C4-2B (cell line): Measurements from ENCODE around the gene RASGRF2.

Experiments used
- H3K27ac ChIP-seq: fragments of 450-650 bp; 2 replicates; pipeline ENCODE4 v1.5.1; 2017
- CTCF ChIP-seq: fragments of 450-650 bp; conservative IDR thresholded peaks from 2 replicates; pipeline ENCODE4 v1.5.1; 2017; ENCODE audit warnings: mild to moderate bottlenecking
- ZFX ChIP-seq: fragments of 450-650 bp; IDR thresholded peaks from 2 replicates; pipeline ENCODE4 v1.6.1; 2017

RASGRF2 gene

GRCh38 chr5:81140441-81140840 is 180.3 kb downstream of the RASGRF2 start:
- no peak overlapping the region for H3K27ac ChIP-seq
- TF ChIP-seq CTCF: no peak

DNA sequence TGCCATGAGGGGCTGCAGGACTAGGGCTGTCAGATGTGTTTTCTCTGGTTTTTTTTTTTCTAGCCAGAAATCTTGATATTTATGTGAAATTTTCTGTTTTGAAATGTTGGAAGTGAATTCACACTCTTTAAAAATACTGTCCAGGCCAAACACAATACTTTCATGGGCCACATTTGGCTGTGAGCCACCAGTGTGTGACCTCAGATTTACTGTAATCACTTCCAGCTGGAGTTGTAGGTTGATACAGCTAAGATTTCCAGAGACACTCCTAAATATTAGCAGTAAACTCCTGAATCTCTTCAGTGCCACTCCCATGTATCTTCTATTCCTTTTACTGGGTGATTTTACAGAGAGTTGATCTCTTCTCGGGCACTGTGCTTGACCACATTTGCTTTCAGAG is 180.8 kb downstream of the RASGRF2 start:
- no peak overlapping the region for H3K27ac ChIP-seq
- TF ChIP-seq CTCF (no peak), ZFX (no peak)

GRCh38 chr5:81142108-81142507 is 181.9 kb downstream of the RASGRF2 start:
- no peak overlapping the region for H3K27ac ChIP-seq
- TF ChIP-seq CTCF (no peak), ZFX (no peak)

DNA sequence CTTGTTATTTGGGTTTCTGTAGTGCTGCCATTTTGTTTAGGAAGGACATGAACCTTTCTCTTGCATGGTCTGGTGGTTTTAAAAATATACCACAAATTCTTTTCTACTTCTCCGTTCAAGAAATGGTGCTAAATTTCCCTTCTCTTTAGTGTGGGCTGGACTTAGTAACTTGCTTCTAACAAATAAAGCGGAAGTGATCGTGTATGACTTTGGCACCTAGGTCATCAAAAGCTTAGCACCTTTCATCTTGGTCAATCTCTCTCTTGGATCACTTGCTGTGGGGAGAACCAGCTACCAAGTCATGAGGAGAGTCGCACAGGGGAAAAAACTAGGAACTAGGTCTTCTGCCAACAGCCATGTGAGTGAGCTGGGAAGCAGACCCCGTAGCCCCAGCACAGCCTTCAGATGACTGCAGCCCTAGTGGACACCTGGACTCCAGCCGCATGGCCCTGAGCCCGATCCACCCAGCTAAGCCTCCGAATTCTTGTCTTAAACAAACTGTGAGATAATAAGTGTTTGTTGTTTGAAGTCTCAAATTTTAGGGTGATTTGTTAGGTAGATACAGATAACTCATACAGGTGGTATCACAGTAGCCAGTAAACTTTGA is 185.3 kb downstream of the RASGRF2 start:
- TF ChIP-seq CTCF: no peak
- no peak overlapping the region for H3K27ac ChIP-seq

GRCh38 chr5:81146031-81146430 is 185.9 kb downstream of the RASGRF2 start:
- no peak overlapping the region for H3K27ac ChIP-seq
- TF ChIP-seq CTCF: no peak
- TF ChIP-seq ZFX: no peak

DNA sequence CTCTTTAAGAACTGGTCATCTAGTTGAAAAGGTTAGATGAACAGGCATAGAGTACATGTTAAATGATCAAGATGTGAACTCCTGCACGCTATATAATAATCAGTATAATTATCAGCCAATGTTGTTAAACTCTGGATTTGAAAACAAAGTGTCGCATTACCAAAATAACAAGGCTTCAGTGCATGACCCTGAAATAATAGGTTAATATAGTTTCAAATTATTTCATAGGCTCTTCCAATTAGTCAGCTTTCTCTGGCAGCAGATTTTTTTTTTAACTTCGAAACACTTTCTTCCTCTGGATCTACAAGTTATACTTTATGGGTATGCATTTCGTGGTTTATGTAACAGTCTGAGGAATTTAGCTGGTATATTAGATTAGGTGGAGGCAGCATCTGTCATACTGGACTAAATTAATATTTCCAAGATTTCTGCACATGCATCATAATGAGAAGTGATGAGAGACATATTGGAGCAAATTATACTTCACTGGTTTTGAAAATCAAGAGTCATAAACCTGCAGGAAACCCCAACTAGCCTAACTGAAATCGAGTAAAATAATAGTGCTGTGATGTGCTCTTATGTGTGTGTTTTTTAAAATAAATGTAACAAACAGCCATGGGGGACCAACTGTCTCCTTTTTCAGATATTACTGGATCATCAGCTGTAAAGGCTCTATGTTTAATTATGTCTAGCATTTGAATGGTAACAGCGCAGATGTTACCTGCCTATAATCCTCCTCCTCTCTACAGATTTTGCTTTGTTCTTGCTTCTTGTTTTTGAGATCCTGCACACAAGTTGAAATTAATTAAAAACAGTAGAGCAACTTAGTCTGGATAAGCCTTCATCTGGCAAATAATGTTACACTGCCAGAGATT is 187.1 kb downstream of the RASGRF2 start:
- no peak overlapping the region for H3K27ac ChIP-seq
- TF ChIP-seq ZFX (no peak), CTCF (no peak)

DNA sequence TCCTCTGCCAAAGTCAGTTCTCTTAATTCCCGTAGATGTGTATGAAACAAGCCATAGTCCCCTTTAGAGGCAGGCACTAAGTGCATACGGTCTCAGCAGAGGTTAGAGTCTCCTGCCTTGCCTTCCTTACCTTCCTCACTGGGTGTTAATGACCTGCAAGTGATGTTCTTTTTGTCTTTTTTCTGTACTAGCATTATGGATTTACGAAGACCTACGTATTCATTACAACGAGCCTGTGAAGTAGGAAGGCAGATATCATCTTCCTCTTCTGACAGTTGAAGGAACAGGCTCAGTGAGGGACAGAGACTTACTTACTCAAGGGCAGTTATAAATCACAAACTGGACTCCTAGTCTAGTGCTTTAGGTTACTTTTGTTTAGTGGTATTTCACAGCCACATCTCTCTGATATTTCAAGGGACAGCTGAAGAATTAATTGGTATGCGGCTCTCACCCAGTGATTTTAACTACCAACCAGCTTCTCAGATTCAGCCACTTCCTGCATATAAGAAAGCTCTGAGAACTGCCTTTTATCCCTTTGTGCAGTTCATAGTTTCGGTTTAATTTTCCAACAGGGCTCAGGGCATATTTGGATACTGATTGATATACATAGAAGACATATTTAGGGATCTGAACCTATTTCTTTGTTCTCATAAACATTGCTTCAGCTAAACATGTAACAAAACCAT is 187.9 kb downstream of the RASGRF2 start:
- TF ChIP-seq CTCF (no peak), ZFX (no peak)
- H3K27ac ChIP-seq: no peak overlapping the region
